PFSK-1 (cell line): ENCODE data around the gene GPR132.

ENCODE experiments used
- FOXP2 ChIP-seq: optimal IDR thresholded peaks from 2 replicates; pipeline ENCODE3; 2011; ENCODE audit warnings: borderline replicate concordance, control low read depth, inconsistent platforms; ENCODE audit not compliant: insufficient read depth; ENCODE audit errors: extremely low read length, extremely low read depth
- POLR2AphosphoS5 ChIP-seq: IDR thresholded peaks from 2 replicates; pipeline ENCODE4 v1.6.1; 2012; ENCODE audit warnings: low read depth, mild to moderate bottlenecking, control low read depth, low read length, moderate library complexity
- SIN3A ChIP-seq: IDR thresholded peaks from 2 replicates; pipeline ENCODE4 v1.6.1; 2012; ENCODE audit warnings: mild to moderate bottlenecking, low read length, moderate library complexity, borderline replicate concordance; ENCODE audit not compliant: insufficient read depth
- TAF1 ChIP-seq: IDR thresholded peaks from 2 replicates; pipeline ENCODE4 v1.6.1; 2012; ENCODE audit warnings: low read length, control low read depth, borderline replicate concordance; ENCODE audit not compliant: insufficient read depth
- TF ChIP-seq, protein P1 (sequence below), 2 experiments: IDR thresholded peaks; 2 replicates each; pipeline versions ENCODE4 v1.6.1 to v1.8.0; 2011 to 2012; ENCODE audit warnings: low read depth in 2 of 2, low read length in 2 of 2, control low read depth in 1 of 2, inconsistent platforms in 1 of 2, mild to moderate bottlenecking in 1 of 2, moderate library complexity in 1 of 2; ENCODE audit not compliant: insufficient read depth in 1 of 2

GPR132 gene

GRCh38 chr14:105088812-105089745, 23.8 kb upstream of the GPR132 start:
- TF ChIP-seq FOXP2 (no peak), POLR2AphosphoS5 (no peak), TAF1 (no peak), SIN3A (no peak)
- TF ChIP-seq, protein P1, sequence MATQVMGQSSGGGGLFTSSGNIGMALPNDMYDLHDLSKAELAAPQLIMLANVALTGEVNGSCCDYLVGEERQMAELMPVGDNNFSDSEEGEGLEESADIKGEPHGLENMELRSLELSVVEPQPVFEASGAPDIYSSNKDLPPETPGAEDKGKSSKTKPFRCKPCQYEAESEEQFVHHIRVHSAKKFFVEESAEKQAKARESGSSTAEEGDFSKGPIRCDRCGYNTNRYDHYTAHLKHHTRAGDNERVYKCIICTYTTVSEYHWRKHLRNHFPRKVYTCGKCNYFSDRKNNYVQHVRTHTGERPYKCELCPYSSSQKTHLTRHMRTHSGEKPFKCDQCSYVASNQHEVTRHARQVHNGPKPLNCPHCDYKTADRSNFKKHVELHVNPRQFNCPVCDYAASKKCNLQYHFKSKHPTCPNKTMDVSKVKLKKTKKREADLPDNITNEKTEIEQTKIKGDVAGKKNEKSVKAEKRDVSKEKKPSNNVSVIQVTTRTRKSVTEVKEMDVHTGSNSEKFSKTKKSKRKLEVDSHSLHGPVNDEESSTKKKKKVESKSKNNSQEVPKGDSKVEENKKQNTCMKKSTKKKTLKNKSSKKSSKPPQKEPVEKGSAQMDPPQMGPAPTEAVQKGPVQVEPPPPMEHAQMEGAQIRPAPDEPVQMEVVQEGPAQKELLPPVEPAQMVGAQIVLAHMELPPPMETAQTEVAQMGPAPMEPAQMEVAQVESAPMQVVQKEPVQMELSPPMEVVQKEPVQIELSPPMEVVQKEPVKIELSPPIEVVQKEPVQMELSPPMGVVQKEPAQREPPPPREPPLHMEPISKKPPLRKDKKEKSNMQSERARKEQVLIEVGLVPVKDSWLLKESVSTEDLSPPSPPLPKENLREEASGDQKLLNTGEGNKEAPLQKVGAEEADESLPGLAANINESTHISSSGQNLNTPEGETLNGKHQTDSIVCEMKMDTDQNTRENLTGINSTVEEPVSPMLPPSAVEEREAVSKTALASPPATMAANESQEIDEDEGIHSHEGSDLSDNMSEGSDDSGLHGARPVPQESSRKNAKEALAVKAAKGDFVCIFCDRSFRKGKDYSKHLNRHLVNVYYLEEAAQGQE (IDR thresholded peaks at IDR 0.05; ENCODE audit: insufficient read depth in 1 of 2, low read depth in 2 of 2, low read length in 2 of 2), result no peak

GRCh38 chr14:105087963-105088811, 23.0 kb upstream of the GPR132 start:
- TF ChIP-seq POLR2AphosphoS5 (no peak), SIN3A (no peak), FOXP2 (no peak), TAF1 (no peak)
- TF ChIP-seq, protein P1 (IDR thresholded peaks at IDR 0.05; ENCODE audit: insufficient read depth in 1 of 2, low read depth in 2 of 2, low read length in 2 of 2), result no peak

GRCh38 chr14:105087308-105087962, 22.2 kb upstream of the GPR132 start:
- TF ChIP-seq SIN3A, result no peak
- no peak for TF ChIP-seq POLR2AphosphoS5
- TF ChIP-seq FOXP2, result no peak
- TF ChIP-seq, protein P1 (IDR thresholded peaks at IDR 0.05; ENCODE audit: insufficient read depth in 1 of 2, low read depth in 2 of 2, low read length in 2 of 2), result no peak
- no peak for TF ChIP-seq TAF1

DNA sequence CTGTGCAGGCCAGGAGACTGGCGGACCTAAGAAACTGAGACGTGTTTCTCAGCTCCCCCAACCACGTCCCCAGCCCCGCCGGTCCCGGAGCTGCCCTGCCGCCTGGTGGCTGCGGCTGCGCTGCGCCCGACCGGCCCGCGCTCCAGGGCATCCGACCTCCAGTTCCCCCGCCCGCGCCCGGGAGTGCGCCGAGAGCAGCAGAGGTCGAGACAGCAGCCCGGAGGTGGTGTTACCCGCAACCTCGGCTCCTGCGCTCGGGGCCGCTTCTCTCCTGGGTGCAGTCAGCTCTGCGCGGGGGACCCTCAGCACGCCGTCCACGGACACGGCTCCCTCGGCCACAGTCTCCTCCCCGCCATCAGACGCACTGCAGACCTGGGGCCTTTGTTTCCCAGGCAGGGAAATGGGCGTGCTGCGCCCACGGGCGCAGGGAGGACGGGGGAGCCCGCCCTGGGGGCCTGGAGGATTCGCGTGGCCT, 21.6 kb upstream of the GPR132 start:
- TF ChIP-seq TAF1, result no peak

DNA sequence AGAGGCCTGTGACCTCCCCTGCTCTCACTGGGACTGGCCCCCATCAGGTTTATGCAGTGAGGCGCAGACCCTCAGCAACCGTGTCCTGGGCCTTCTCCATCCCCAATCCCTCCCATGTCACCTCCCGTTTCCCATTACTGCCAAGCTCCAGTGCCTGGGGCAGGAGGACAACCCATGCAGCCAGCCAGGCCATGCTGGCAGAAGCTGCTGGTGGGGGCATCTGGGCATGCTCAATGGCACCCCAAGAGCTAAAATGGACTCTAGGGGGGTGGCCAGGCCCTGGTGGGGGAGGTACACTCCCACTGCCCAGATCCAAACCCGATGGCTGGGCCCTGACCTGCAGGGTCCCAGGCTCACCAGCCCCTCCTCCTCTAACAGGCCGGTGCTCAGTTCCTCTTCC, 20.5 kb upstream of the GPR132 start:
- no peak for TF ChIP-seq FOXP2
- no peak for TF ChIP-seq TAF1
- no peak for TF ChIP-seq POLR2AphosphoS5
- TF ChIP-seq, protein P1 (IDR thresholded peaks at IDR 0.05; ENCODE audit: insufficient read depth in 1 of 2, low read depth in 2 of 2, low read length in 2 of 2), result no peak
- TF ChIP-seq SIN3A, result no peak
